Progenitor cell of endocrine pancreas (in vitro differentiated cells): ENCODE data around the gene POR. TPM values are rescaled to one million over a fixed set of nuclear protein-coding genes. Genes with fewer than 3 reads are reported as not detected.

Experiments
- DNase-seq: peaks from one replicate; pipeline ENCODE4 v3.0.0; 2021; ENCODE audit warnings: low spot score; ENCODE audit not compliant: unreplicated experiment
- H3K27ac Mint-ChIP-seq: 2 replicates; pipeline ENCODE4 v1.8.0; 2021; ENCODE audit warnings: mild to moderate bottlenecking, moderate library complexity, mixed read lengths
- H3K27me3 Mint-ChIP-seq: 2 replicates; pipeline ENCODE4 v1.8.0; 2021; ENCODE audit warnings: mixed read lengths
- H3K36me3 Mint-ChIP-seq: 2 replicates; pipeline ENCODE4 v1.8.0; 2022; ENCODE audit warnings: mixed read lengths; ENCODE audit not compliant: insufficient read depth
- H3K4me1 Mint-ChIP-seq: 2 replicates; pipeline ENCODE4 v1.8.0; 2021; ENCODE audit warnings: low read depth, mixed read lengths
- H3K4me3 Mint-ChIP-seq: 2 replicates; pipeline ENCODE4 v1.8.0; 2021; ENCODE audit warnings: low read depth, mild to moderate bottlenecking, moderate library complexity, mixed read lengths
- H3K9me3 Mint-ChIP-seq: 2 replicates; pipeline ENCODE4 v1.8.0; 2021; ENCODE audit warnings: low read depth, mixed read lengths
- CTCF ChIP-seq: fragments of 200-600 bp; sonication (generic); IDR thresholded peaks from one replicate; pipeline ENCODE4 v1.5.0; 2021; ENCODE audit warnings: antibody characterized with exemption, mild to moderate bottlenecking; ENCODE audit not compliant: unreplicated experiment
- total RNA-seq: library from RNA; stranded (reverse); gene quantifications from 2 replicates; pipeline ENCODE4 v1.2.1, GENCODE V29; 2021

POR gene
- total RNA-seq, 1 donor from 2014 or later, result 87.2 TPM

- Mint-ChIP-seq H3K27me3 (no peaks in the 10 kb centered on the region), H3K9me3 (no peaks in the 10 kb centered on the region), H3K36me3 (no peaks in the 10 kb centered on the region), H3K27ac (peak overlapping the region; percentile 91), H3K4me1 (peaks cover 10% of the 10 kb centered on the region), H3K4me3 (peak overlapping the region; percentile 87)
- DNase-seq, result no peak
- no peak for TF ChIP-seq CTCF
Measured at GRCh38 chr7:75915416-75916156, 631 bp downstream of the POR start.

- H3K27me3 Mint-ChIP-seq, result no peaks in the 10 kb centered on the region
- no peak for DNase-seq
- H3K9me3 Mint-ChIP-seq, result no peaks in the 10 kb centered on the region
- no peak for TF ChIP-seq CTCF
- peaks cover 10% of the 10 kb centered on the region for H3K4me1 Mint-ChIP-seq
- no peaks in the 10 kb centered on the region for H3K36me3 Mint-ChIP-seq
- H3K4me3 Mint-ChIP-seq, result peak overlapping the region; percentile 87
- no peak overlapping the region for H3K27ac Mint-ChIP-seq
Measured at GRCh38 chr7:75916259-75916658, 1.3 kb downstream of the POR start.

GRCh38 chr7:75916685-75917634 is 2.0 kb downstream of the POR start:
- no peak overlapping the region for H3K27ac Mint-ChIP-seq
- no peak for TF ChIP-seq CTCF
- peaks cover 2% of the 10 kb centered on the region for H3K36me3 Mint-ChIP-seq
- H3K4me3 Mint-ChIP-seq, result peak overlapping the region; percentile 87
- no peaks in the 10 kb centered on the region for H3K27me3 Mint-ChIP-seq
- no peaks in the 10 kb centered on the region for H3K9me3 Mint-ChIP-seq
- peaks cover 12% of the 10 kb centered on the region for H3K4me1 Mint-ChIP-seq
- DNase-seq, result no peak

GRCh38 chr7:75920431-75921161 is 5.6 kb downstream of the POR start:
- TF ChIP-seq CTCF, result no peak
- Mint-ChIP-seq H3K4me1 (peaks cover 10% of the 10 kb centered on the region), H3K36me3 (peaks cover 5% of the 10 kb centered on the region), H3K27ac (no peak overlapping the region), H3K4me3 (no peak overlapping the region), H3K27me3 (no peaks in the 10 kb centered on the region), H3K9me3 (no peaks in the 10 kb centered on the region)
- DNase-seq, result no peak

- no peak for TF ChIP-seq CTCF
- no peaks in the 10 kb centered on the region for H3K27me3 Mint-ChIP-seq
- H3K4me3 Mint-ChIP-seq, result no peak overlapping the region
- H3K4me1 Mint-ChIP-seq, result peaks cover 4% of the 10 kb centered on the region
- H3K36me3 Mint-ChIP-seq, result peaks cover 5% of the 10 kb centered on the region
- no peak for DNase-seq
- no peak overlapping the region for H3K27ac Mint-ChIP-seq
- no peaks in the 10 kb centered on the region for H3K9me3 Mint-ChIP-seq
Measured at GRCh38 chr7:75921479-75921878, 6.5 kb downstream of the POR start.
